NCI-H187 (cell line): ENCODE measurements around the gene FHOD3.
"Not testable (repeated sequence)": the region's sequence is repeated elsewhere in the genome, so short reads cannot be mapped to it uniquely, and the experiment has no call there.

Experiments used
- DNase-seq, 2 experiments: peaks; one replicate each; lab custom pipeline; 2025; lab: John Stamatoyannopoulos, UW

The FHOD3 gene

DNA sequence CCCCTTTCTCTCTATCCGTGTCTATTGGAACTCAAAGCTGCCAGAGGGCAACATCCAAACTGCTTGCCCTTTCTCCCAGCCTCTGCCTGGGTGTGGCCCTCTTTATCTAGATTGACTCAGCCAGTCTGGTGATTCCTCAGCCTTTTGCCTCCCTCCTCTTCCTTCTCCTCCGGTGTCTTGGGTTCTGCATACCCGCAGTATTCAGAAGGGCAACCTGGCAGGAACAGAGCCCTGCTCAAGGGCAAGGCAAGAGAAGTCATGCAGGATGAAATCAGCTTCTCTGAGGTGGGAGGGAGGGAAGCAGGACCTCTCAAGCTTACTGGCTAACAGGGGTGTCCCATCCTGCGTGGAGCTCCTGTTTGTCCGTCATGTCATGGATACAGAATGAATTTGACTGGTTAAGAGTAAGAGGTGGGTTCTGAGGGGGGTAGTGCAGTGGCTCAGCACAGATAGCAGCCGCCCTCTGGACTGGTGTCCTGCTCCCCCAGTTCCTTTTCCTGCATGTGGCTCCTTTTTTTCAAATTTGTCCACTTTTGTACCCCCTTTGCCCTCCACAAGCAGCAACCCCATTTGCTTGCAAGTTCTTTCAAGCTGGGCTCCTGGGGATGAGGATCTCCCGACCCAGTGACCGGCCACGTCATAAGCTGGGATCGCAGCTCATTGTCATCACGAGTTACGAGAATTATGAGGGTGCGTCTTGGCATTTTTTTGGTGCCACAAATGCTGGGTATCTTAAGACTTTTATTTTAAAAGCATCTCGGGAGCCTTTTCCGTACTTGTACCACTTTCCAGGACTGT lies 154.1 kb downstream of the FHOD3 start:
- no peak for DNase-seq

DNA sequence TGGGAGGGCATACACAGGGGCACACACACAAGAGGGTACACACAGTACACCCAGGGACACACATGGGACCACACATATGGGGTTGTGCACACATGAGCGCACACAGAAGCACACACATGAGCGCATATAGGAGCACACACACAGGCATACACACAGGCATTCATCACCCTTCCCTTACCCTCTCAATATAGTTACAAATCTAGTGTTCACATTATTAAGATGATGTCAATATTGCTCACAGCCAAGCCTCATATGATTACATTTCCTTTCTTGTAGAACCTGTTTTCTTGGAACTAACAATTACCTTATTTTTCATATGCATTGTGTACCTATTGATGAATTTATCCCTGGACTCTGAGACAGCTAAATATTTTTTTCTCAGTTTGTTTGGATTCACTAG lies 156.7 kb downstream of the FHOD3 start:
- DNase-seq = no peak

DNA sequence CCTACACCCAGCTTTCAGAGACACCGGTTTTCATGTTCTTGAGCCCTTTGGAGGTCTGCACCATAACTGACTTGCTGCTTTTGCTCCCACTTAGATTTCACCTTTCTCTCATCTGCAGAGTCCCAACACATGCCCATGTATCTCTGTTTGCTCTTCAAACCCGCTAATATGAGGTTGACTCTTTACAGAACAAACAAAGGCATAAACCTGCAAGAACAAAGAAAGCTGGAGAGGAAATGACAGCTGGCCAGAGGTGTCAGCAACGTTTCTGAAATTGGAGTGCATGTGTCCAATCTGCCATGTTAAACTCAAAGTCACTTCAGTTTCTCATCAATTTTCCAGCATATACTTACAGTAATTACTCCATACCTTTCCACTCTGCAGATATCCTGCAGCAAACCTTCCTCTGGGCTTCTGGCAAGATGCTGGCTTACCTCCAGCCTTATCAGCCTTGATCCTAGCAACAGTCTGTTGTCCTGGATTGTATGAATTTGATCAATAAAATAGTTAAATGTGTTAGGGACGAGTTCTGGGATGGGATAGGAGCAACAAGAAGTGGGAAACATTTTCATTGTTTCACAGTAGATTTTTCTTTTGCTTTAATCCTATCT lies 157.4 kb downstream of the FHOD3 start:
- no peak for DNase-seq

DNA sequence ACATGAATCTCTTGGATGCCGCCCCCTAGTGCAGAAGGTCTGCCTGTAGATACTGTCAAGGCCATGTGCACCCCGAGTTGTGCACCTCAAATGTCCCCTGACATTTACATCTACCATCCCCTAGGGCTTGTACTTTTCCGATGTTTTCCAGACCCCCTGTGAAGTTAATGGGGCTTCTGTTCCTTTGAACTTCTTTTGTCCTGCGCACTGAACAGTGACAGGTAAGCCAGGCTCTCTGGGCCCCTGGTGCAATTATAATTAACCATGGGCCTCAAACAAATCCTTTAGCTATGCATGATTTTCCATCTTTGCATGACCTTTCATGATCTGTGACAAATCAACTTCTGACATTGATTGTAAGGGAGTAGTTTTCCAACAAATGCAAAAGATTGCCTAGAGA lies 158.4 kb downstream of the FHOD3 start:
- DNase-seq = no peak

DNA sequence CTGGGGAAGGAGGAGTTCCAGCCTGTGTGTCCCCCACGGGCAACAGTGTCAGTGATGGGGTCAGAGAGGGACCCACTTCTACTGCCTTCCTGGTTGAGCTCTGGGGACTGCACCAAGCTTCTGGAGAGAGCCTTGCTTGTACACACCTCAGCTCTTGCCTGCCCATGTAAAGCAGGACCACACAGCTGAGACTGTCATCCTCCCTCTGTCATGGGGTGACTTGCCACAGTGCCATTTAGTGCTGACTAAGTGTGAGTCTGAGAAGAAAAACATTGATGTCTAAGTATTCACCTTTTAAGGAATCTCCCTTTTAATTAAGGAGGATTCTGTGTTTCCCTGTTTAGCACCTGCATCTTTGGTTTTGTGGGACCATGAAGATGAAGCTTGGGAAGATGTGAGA lies 159.1 kb downstream of the FHOD3 start:
- DNase-seq = no peak

DNA sequence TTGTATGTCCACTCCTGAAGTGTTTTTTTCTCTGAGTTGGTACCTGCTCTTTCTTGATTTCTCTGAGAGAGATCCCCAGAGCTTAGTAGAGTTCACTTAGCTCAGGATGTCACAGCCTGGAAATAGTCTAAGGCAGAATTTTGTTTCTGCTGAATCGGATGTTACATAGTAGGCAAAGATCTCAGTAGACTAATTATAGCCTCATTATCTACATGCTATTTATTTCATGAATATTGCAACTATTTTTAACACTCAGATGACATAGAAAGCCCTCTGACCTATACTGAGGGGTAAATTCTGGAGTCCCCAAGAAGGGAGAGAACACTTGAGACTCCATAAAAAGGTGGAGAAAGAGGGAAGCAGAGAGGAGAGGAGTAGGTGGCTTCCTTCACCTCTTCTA lies 160.2 kb downstream of the FHOD3 start:
- no peak for DNase-seq

DNA sequence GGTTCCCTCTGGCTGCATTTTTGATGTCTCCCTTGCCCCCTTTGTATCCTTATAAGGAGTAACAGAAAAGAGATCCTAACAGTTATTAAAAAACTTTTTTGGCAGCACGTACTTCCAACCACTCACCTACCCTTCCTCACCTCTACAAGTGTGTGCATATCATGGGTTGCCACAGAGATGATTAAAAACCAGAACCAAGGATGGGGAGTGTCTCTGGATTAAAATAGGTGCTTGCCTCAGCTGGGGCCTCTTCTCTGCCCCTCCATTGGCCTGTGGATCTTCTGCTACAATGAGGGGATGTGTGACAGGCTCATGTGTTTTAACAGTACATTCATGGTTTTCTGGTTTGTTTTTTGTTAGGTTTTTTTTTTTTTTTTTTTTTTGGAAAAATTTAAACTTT lies 160.8 kb downstream of the FHOD3 start:
- DNase-seq = no peak

DNA sequence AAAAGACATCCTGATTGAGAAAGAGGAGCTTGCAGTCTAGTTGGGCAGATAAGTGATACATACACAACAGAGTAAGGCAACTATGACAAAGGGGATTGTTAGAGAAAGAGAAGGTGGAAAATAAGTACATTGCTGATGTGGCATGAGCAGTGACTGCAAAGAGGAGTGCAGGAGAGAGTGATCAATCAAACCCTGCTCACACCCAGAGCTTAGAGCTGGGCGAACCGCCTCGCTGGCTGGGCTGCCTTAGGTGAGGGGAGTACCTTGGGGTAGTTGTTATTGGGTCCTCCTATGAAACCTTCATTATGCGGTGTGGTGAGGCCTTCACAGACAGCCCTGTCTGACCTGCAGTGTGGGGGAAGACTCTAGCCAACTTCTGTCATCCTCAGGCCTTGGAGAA lies 161.7 kb downstream of the FHOD3 start:
- DNase-seq = no peak

DNA sequence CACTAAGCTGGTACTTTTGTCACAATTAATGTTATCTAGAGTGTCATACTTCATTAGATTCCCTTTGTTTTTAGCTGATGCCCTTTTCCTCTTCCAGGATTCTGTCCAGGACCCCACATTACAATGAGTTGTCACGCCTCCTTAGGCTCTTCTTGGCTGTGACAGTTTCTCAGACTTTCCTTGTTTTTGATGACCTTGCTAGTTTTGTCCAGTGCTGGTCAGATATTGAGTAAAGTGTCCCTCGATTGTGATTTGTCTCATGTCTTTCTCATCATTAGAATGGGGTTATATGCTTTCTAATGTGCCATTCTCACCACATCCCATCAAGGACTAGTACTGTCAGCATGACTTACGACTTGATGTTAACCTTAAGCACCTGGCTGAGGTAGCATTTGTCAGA lies 162.3 kb downstream of the FHOD3 start:
- DNase-seq = no peak

DNA sequence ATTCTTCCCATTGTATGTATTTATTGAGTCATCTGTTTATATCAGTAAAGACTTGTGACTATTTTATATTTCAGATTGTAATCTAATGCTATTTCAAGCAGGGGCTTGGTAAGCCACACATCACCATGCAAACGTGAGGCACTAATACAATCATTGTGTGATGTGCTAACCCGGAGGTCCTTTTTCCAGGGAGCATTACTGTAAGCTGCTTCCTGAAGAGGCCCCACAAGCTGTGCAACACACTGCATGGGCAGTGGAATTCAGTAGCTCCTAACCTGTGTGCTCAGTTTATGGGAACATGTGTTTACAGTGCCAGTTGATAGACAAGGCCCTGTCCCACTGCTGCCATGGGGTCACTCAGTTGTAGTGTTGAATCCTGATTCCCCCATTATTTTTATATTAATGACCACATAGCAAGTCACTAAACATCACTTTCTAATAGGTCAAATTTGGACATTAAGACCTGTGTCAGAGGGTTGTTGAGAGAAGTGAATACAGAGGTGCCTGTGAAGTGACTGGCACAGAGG lies 162.9 kb downstream of the FHOD3 start:
- DNase-seq = no peak

DNA sequence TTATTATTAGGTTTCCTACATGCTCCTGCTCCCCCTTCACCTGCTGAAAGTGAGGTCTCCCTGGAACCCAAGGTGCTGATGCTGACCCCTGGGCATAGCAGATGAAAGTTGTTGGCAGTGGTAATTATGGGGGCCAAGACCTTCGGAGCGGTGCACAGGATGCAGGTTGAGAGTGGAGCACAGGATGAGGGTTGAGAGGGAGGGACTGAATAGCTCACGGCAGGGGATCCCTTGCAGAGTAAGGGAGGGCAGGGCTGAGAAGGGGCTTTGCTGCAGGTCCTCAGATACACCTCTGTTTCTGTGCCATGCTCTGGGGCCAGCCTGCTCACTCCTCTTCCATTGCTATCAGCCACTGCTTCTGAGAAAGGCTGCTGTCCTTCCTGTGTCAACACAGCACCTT lies 163.3 kb downstream of the FHOD3 start:
- DNase-seq = no peak

DNA sequence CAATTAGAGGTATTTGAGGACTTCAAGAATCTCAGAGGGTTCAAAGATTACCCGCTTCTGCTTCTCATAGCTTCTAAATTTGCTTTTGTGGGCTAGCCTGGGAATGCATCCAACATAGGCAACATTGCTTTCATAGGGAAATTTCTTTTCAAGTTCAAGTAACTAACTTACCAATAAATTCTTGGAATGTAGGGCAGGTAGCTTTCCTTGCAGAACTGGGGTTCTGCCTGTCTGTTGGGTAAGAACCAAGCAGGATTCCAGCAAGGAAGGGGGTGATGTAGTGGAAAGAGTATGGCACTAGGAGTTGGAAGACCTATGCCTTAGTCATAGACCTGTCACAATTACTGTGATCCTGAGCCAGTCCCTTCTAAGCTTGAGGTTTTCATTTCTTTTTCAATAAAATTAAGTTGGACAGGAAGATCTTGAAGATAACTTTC lies 164.1 kb downstream of the FHOD3 start:
- no peak for DNase-seq

DNA sequence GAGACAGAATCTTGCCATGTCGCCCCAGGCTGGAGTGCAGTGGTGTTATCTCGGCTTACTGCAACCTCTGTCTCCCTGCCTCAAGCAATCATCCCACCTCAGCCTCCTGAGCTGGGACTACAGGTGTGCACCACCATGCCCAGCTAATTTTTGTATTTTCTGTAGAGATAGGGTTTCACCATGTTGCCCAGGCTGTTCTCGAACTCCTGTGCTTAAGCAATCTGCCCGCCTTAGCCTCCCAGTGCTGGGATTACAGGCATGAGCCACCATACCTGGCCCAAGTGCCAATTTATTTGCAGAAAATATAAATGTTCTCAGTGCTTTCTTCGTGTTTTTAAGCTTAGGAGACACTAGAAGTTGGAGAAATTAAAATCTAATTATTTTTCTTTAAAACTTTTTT lies 166.0 kb downstream of the FHOD3 start:
- DNase-seq = not testable (repeated sequence)

DNA sequence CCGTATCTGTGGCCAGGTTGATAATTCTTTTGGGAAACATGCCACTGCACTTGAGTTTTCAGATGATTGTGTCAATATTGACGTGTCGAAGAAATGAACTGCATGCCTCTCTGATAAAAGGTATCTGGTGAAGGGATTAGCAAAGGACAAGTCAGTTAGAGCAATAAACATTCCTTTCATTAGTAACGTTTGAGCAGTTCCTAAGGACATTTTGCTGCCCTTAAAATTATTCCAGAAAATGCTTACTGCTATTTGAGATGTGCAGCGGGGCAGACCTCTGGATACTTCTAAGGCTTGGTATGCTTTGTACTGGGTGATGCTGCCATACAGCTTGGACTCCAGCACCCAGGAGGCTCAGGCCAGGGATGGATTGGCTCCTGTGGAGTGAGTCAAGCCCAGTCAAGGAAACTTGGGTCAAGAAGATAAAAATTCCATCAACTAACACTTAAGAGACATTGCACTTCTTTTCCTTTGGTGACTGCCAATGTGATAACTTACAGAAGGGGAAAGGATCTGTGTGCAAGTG lies 166.7 kb downstream of the FHOD3 start:
- no peak for DNase-seq

DNA sequence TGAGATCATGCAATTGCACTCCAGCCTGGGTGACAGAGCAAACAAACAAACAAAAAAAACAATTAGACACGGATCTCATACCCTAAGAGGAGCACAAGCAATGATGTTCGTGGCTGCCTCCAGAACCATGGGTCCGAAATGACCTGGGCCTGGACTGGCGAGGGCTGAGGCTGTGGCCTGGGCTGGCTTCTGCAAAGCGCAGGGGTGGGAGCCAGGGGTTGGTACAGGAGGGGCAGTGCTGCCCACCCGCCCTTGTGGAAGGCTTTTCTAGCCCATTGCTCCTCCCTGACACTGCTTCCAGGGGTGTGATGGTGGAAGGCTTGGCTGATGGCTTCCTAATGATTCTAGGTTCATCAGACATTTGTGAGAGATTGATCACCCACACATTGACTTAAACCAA lies 167.8 kb downstream of the FHOD3 start:
- DNase-seq = no peak

DNA sequence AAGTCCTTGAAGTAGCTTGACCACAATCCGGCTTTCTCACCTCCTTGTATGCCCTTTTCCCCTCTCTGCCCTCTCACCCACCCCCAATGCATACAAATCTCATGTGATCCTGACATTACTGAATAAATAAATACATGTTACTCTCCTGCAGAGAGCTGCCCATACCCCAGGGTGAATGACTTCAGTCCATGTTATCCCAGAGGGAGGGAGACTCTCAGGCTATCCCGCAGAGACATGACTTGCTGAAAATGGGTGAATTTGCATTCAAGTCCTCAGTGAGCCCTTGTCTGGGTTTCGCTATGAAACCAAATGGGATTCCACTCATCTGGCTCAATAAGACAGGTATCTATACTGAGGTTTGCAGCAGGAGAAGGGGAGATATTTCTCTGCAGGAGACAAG lies 168.5 kb downstream of the FHOD3 start:
- no peak for DNase-seq

DNA sequence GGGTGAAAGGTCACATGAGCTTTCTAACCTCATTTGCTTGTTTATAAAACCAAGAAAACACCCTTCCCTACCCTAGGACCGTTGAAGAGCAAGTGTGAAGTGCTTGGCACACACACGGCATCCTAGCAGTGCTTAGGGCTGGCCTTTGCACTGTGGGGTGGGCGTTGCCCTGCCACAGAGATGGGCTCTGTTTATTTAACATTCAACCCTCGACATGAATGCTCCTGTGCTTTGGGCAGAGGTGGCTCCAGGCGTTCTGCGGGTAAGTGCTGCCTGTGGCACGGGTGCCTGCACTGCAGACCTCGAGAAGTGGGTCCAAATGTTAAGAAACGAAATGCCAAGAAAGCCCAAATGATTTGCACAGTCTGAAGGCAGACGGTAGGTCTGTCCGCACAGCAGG lies 170.1 kb downstream of the FHOD3 start:
- DNase-seq = no peak

DNA sequence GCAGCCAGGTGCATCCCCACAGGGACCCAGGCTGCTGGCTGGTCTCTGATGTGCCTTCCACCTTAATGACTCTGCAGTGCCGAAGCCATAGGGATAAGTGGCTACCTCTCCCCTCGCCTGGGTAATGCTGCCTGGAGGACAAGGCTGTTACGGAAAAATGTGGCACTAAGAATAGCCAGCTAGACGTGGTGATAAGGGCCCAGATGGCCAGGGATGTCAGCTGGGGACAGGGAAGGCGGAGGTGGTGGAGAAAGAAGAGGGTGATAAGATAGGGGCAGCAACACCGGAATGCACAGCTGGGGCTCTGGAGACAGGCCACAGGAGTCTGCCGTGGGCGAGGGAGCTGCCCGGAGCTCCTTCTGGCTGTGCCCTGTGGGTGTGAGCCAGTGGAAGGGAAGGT lies 170.6 kb downstream of the FHOD3 start:
- DNase-seq = no peak

DNA sequence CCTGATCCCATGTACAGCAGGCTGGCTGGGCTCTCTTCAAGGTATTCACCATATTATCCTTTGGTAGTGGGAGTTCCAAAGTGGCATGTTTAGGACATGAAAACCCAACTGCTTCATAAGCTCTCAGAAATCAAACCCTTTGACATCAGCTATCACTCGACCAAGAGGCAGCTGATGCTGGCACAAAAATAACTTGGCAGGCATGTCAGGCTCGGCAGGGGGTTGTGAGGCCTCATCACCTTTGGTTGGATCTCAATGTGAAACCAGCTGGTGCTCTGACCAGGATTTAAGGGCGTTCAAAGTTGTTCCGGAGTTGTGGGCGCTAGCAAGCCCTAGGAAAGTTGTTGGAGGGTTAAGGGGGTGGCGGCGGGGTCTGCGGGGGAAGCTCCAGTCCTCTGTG lies 171.9 kb downstream of the FHOD3 start:
- no peak for DNase-seq

DNA sequence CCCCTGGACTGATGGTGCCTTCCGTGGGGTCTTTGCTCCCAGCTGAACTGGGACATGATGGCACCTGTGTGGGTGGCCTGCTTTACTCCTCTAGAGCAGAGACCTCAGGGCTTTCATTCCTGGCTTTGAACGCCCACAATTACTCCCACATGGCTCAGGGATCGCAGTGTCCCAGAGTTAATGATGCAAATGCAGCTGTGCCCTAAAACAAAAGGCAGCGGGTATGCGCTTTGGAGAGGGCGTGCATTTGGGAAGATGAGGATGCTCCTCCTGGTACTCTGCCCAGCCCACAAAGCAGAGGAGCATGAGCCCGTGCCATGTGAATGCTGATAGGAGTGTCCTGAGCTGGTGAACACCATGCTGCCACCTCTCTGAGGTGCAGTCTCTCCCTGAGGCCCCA lies 173.4 kb downstream of the FHOD3 start:
- no peak for DNase-seq

DNA sequence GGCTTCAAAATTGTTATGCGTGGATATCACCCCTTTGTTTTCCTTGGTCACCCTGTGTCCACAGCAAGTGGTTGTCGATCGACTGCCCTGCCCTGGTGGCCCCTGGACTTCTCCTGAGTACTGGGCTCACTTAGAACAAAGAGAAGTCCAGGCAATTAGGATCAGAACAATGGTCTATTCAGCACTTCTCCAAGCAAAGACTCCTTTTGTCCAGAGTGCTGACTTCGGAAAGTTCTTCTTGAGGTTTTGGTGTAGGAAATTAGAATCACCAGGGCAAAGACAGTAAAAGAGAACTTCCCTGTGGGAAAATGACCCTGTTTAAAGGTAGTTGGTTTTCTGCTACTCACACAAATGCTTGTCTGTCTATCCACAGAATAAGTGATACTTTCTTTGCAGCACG lies 173.9 kb downstream of the FHOD3 start:
- DNase-seq = no peak

DNA sequence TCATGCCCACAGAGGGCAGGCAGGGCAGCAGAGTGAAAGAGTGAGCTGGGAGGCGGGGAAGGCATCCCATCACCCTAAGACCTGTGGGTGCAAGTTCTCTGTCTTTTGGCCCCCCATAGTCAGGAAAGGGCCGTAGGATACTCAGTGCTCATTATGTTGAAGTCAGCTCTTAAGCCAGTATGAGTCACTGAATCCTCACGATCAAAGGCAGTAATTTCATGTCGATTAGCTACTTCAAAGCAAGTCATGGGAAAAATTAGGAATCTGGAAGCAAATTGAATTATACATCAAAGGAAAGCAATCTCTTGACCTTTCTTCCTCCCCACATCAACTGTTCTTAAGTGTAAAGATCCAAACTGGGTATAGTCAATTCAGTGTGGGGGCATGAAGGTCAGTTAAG lies 178.9 kb downstream of the FHOD3 start:
- DNase-seq = no peak

DNA sequence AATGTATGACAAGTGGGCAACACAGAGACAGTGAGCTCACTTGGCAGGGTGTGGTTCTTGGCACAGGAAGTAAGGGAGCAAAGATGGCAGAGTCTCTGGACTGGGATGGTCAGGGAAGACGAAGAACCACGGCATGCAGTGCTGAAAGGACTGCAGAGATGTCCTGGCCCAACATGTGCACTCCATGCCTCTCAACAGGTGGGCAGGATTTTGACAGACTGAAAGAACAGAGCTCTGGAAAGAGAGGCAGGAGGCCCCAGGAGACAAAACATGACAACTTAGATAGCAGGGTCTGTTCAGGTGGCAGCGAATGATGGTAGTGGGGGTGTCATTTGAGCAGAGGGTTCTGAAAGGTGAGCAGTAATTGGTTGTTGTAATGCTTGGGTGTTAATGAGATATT lies 180.3 kb downstream of the FHOD3 start:
- no peak for DNase-seq
